Measurements from ENCODE around the gene RAMACL. TPM values are rescaled to one million over a fixed set of nuclear protein-coding genes. Genes with fewer than 3 reads are reported as not detected.
A peak's percentile ranks its signal among the peaks of the same experiment; 100 is the strongest.
"Not testable (repeated sequence)": the region's sequence is repeated elsewhere in the genome, so short reads cannot be mapped to it uniquely, and the experiment has no call there.

RAMACL gene
- total RNA-seq, 1 experiment from 2014 or later = 0.30 TPM

DNA sequence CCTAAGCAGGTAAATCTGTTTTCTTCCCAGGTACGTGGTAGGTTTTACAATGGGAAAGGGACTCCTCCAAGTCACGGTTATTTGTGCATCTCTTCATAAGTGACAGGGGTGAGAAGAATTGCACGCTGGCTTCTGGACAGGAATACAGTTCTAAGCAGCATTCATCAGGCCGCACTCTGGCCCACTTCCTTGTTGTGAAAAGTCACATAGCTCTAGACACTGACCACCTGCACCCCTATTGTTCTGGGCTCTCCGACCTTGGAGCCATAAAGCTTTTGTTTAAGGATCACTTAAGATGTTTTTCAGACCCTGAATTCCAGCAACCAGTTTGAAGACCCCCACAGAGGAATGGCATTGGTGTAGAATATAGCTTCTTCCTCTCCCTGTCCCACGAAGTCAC lies 31.4 kb downstream of the RAMACL start:
- no peak for DNase-seq (ENCODE audit: low read depth)

DNA sequence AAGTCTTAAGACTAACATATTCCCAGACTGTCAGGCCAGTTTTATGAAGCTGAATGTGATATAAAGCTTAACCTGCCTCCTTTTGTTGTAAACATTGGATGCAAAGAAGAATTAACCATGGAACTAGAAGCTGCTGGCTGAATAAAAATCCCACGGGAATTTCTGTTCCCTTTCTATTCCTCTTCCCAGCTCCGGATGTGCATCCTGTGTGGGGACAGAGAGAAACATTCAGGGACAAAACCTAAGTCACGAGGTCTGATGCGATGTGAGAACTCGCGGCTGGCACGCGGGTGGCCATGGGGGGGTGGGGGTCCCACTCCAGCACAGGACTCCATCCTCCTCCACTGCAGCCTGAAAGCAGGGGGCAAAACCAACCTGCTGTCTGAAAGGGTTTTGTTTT lies 32.2 kb downstream of the RAMACL start:
- DNase-seq (ENCODE audit: low read depth) = no peak

DNA sequence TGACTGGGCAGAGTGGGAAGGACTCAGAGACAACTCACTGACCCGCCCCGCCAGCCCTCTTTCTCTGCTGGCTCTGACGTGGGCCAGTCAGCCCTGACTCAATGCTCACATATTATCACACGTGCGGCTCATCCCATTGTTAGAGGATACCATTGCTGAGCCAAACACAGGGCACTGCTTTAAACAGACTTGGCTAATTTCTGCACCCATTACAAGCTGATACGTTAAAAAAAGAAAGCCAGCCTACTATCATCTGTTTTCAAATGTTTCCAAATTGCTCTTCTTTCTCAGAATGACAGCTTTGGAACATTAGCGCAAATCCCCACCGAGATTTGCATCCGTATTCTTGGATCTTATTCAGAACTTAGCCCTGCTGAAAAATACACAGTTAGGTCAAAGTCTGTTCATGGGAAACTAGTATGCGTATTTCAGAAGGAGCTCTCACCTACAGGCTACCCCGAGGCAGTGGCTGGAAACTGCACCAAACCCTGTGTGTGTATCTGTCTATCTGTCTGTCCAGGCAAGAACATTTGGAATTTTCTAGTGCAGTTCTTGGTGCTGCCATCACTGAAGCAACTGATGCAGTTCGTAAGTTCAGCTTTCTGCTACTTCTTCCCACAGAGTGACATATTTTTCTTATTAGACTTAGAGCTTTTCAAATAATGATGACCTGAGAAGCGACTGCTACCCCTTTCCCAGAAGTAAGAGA lies 32.8 kb downstream of the RAMACL start:
- DNase-seq (ENCODE audit: low read depth) = peak; percentile 69

DNA sequence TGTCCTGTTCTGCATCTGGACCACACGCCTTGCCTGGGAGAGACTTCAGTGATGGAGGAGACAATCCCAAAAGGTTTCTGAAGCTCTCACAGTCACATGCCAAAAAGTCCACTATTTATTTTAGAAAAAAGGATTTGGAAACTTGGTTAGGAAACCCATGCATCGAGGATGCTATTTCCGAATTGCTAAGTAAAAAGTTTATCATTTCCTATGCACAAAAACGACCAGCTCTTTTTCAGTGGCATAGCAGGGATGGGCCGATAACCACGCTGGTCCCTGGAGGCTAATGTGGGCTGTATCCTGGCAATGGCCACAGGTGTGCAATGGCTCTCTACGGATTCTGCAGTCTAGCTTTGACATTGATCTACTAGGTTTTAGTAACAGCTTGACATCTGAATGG lies 33.9 kb downstream of the RAMACL start:
- no peak for DNase-seq (ENCODE audit: low read depth)

DNA sequence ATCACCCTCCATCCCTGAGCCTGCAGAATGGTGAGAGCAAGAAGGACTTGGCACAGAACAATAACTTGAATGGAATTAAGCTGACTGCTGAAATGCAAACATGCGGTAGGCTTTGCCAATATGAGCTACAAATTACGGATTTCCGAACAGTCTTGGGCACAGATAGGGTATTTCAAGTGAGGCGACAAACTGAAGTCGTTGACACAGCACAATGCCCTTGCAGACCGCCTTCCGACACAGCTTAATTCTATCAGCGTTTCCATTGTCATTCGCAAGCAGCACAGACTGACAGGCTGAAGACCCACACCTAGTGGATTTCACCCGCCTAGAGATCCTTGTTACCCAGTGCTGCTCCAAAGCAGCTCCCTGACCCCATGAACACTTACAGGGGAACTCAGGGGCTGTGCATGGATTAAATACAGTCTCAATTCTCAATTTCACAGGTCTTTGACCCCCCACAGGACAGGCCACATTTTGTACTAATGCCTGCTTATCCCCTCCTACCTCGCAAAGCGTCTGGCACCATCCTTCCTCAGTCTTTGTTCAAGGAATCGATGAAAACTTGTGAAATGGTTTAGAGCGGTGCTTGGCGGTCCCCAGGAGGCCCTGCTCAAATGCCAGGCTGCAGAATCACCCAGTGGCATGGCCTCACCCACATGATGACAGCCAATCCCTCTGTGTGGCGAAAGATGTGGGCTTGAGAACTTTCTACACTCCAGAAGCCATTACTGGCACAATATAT lies 34.6 kb downstream of the RAMACL start:
- DNase-seq (ENCODE audit: low read depth) = no peak

DNA sequence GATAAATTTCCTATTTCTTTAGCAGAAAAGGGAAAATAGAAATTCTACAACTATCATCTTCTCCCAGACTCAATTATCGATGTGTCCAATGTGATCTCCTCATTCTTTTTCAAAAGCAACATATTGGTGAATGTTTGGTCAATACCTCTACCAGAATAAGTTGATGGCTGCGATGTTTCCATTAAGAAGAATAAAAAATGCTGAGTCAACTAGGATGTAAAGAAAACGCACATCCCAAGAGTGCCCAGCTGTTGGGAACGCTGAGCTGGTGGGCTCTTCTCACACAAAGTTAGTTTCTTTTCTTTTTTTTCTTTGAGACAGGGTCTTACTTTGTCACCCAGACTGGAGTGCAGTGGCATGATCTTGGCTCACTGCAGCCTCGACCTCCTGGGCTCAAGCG lies 39.8 kb downstream of the RAMACL start:
- no peak for DNase-seq (ENCODE audit: low read depth)

DNA sequence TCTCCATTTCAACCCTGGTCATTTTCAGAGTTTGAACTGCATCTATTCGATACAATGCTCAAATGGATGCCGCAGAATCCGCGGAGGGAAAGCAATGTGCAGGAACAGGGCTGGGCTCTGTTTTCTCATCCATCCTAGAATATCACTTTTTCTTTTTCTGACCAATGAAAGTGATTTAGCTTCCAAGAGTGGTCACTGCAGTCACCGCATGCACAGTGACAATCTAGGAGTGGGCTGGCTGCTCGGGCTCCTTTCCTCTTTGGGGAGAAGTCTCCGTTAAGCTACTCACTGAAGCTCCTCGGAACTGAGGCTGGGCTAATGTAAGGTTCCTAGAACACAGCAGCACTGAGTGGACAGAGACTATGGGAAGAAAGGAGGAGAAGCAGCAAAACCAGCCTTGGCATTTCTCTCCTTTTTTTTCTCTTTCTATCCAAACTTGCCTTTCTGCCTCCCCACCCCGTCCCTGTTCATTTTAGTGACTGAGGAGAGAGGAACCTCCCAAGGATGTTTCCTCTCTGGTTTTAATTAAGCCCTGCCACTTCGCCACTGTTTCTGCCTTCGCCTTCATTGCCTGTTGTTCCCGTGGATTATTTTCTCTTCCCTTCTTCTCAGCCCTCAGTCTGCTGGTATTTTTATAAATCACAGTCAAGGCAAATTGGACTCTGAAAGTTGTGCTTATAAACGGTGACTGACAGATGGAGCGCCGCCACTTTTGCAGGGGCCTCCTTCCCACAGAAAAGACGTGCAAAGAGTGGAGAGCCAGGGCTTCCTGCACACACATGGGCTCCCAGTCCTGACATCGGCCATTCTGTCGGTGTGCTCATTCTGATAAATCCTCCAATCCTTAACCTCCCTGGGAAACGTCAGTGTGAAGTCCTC lies 41.1 kb downstream of the RAMACL start:
- DNase-seq (ENCODE audit: low read depth) = no peak

DNA sequence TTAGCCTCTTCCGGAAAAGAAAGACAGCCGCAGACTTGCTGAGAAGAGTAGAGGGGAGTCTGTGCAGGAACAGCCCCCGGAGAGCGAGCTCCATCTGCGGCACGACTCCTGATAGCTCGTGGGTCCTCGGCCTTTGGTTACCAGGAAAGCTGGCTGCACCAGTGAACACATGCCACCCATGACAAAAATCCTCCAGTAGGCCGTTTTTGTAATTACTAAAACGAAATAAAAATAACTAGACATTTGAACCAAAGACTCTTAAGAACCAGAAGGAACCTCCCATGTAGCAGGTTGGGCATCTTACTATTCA lies 42.2 kb downstream of the RAMACL start:
- no peak for DNase-seq (ENCODE audit: low read depth)

DNA sequence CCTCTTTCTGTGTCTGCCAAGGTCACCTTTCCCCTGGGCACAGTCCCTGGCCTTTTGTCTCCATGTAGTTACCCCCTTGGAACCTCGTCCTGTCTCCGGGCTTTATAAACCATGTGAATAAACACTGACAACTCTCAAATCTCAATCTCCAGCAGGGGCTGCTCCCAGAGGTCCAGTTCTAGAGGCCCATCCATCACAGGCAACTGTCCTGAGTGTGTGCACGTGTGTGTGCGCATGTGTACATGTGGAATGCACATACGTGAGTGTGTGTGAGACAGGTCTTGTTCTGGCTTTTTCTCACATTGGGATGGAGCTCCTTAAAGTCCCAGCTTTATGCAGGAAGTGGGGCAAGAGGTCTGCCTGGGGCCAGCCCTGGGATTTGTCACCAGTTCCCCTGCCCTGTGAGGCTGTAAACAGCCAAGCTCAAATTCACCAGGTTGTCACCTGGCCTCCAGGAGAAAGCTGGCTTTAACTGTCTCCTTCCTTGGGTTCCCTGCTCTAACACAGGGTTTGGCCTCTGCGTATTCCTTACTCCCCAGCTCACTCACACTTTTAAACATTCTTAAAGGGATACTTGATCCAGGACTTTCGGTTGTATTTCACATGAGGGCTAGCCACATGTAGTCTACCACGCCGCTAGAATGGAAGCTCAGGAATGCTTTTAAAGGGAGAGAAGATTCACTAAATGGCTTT lies 42.7 kb downstream of the RAMACL start:
- DNase-seq (ENCODE audit: low read depth) = no peak

DNA sequence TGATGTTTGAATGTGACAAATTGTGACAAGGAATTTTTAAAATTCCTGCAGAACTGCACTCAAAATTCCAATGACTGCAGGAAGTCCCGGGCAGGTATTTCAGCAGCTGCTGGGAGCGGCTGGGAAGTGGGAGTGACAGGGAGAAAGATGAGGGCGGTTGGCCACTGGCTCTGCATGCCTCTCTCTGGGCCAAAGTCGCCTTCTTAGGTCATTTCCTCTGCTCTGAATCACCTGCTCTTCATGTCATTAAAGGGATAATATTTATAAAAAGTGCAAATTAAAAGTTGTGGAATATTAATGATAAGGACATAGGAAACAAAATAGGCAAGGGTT lies 43.9 kb downstream of the RAMACL start:
- DNase-seq (ENCODE audit: low read depth) = peak; percentile 47

DNA sequence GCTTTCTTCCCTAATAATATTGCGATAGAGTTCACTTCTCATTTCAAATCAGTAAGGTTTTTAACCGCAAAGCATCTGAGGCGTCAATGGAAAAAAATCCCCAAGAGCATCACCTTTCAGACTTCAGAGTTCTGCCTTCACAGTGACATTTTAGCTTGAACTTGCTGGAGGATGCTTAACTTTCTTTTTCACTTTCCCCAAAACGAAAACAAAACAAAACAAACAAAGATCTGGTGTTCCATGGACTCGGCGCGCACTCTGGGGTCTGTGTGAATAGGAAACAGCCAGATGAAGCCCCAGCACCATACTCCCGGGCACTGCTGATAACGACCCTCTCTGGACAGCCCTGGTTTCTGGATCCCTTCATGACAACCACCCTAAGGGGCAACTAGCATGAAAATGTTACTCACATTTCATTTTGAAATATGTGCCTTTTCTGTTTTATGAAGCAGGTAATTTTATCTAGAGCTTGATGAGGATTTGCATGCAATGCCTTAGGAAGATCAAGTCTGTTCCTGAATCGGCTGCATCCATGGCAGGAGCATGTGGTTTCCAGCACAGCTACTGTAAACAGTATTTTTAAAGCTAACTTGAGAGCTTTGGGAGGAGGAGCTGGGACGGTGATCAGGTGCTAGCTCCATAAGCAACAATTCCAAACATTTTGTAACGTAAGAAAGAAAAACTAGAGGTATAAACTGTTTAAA lies 44.5 kb downstream of the RAMACL start:
- DNase-seq (ENCODE audit: low read depth) = no peak

DNA sequence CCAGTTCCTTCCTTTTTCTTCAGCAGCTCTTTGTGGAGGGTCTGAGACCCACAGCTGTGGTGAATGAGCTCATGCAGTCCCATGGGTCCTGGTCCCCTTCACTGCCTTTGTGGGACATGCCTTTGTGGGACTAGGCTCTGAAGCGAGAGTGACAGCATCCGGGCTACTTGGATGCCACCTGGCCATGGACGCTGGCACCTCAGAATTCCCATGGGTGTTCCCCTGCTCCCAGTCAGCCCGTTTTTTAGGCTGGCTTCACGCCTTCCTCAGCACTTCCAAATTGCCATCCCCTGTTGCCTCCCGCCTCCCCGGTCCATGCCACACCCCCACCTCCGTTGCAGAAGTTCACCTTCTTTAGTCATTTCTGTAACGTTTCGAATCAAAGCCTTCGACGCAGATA lies 45.1 kb downstream of the RAMACL start:
- no peak for DNase-seq (ENCODE audit: low read depth)

DNA sequence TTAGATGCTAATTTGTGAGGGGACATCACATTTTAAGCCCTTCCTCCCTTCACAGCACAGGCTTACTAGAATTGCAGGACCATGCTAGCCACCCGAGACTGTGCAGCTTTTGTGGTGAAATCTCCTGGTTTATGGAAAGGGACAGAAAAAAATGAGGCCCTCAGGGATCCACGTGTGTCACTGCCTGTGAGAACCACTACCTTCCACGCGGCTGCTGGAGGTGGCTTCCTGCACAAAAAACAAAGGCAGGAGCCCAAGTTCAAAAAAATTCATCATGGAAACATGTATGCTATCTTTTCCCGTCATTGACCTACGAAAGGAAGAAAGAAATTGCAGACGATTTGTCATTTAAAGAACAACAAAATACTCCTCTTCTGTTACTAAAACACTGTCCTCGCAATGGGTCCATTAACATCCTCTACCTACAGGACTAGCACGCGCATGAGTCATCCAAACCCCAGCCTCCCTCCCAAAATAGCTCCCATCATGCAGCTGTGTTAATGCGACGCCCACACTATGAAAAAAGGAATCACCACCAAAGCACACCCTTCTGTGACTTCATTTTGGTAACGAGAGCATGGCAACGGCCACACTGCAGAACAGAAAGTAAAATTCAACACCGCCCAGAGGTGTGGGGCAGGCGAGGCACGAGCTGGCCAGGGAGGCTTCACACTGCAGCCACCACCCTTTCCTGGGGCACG lies 45.7 kb downstream of the RAMACL start:
- DNase-seq (ENCODE audit: low read depth) = peak; percentile 75

DNA sequence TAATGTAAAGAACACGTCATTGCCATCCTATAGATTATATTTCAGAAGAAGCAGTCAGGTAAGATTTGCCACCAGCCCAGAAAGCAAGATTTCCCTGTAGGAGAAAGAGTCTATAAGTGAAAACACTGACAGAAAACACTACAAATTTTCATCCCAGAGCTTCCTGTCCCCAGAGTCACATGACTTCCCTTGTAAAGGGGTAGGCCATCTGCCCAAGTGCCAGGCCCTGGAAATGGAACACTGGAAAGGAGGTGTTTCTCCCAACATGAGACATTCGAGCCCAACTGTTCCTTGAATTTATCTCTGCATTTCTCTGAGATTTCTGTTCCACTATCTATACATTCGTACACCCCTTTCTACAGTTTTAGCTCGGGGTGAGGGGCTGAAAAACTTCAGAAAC lies 46.9 kb downstream of the RAMACL start:
- no peak for DNase-seq (ENCODE audit: low read depth)

DNA sequence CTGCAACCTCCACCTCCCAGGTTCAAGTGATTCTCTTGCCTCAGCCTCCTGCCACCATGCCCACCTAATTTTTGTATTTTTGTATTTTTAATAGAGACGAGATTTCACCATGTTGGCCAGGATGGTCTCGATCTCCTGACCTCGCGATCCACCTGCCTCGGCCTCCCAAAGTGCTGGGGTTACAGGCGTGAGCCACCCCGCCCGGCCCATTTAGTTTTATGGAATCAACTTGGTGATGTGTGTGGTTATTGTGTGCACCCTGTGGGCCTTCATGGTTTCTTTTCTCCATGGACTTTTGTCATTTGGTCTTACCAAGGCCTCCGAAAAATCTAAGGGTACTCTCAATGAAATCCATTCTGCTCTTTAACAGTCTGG lies 47.5 kb downstream of the RAMACL start:
- not testable (repeated sequence) for DNase-seq (ENCODE audit: low read depth)

DNA sequence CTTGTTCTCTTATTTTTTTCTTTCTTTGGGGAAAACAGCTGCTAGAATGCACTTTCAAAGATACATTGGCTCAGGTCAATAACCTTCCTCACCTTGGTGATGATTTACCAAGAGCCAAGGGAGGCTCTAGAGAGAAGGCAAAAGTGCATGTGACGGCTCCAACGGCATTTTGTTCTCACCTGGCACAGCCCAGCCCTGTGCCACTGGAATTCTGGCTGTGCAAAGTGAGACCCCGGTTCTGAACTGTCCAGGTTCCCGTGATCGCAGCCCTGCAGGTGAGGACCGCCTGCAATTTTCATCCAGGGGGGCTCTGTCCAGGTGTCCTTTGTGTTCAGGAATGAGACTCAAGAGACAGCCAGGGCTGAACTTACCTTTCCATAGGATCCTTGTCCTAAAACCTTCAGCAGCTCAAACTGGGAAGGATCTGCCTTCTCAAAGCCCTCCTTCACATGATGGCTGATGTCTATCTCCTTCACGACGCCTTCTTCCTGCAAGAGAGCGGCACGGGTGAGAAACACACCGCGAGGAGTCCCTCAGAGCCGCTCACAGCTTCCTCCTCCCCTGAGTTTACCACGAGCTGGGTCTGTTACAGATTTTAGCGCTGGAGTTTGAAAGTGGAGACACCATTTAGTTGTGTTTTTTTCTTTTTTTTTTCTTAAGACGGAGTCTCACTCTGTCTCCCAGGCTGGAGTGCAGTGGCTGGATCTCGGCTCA lies 48.0 kb downstream of the RAMACL start:
- no peak for DNase-seq (ENCODE audit: low read depth)

DNA sequence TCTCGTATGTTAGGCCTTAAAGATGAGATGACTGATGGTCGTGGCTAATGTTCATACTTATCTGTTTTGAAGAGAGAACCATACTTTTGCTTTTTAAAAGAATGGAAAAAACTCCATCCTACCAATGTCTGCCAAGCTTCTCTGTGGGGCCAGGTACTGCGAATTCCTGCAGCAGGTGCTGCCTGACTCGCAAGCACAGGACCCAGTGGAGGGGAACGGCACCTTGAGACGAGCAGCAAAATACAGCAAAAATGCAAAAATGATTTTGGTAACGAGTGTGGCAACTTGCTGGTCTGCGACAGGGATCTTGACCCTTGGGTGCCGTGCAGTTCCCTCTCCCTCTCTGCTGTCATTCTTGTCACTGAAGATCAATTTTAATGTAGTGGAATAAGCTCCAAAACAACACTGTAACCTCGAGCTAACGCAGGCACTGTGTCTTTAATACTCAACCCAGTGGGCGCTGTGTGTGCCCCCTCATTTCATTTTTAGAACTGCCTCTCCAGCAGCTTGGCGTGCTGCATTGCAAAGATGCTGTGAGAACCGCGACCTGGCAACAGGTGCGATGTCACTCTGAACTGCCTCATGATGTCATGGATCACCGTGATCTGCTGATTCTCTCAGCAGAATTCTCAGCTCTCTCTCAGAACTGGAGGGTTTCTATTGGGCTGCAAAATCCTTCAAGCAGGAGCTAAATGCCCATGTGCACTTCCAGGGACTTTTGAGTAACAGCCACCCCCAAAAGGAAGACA lies 51.6 kb downstream of the RAMACL start:
- no peak for DNase-seq (ENCODE audit: low read depth)

DNA sequence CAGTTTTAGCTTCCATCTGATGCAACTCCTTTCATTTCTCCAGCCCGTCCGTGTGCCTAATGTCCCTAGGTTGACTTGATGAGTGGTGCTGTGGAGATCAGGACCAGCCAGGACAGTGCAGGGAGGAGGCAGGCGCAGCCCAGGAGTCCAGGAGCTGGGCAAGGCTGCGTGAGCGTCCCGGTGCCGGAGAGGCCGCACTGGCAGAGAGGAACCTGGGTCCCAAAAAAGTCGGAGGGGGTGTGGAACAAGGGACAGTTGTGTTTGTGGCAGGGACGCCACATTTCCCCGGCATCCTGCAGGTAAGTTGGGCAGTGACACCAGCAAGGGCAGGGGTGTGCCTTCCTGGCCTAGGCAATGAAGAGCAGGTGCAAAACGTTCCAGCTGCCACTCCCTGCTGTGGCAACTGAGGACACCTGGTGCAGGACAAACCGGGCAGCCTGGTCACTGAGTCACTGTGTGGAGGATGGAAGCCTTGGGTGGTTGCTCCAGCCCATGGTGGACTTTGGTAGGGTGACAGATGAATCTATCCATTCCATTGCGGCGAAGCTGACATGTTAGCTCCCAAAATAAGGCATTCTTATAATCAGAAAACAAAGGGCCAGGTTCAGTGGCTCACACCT lies 53.2 kb downstream of the RAMACL start:
- no peak for DNase-seq (ENCODE audit: low read depth)

Measured in M059J (cell line).